ENCODE data around the gene COX19. TPM values are rescaled to one million over a fixed set of nuclear protein-coding genes. Genes with fewer than 3 reads are reported as not detected.
A peak's percentile ranks its signal among the peaks of the same experiment; 100 is the strongest.

Gene COX19
- total and polyA plus RNA-seq, 2 of the 13 experiments (the other 11 are each of a cell fraction or from before 2014, with no cell fraction given), result 11.5 to 21.7 TPM

DNA sequence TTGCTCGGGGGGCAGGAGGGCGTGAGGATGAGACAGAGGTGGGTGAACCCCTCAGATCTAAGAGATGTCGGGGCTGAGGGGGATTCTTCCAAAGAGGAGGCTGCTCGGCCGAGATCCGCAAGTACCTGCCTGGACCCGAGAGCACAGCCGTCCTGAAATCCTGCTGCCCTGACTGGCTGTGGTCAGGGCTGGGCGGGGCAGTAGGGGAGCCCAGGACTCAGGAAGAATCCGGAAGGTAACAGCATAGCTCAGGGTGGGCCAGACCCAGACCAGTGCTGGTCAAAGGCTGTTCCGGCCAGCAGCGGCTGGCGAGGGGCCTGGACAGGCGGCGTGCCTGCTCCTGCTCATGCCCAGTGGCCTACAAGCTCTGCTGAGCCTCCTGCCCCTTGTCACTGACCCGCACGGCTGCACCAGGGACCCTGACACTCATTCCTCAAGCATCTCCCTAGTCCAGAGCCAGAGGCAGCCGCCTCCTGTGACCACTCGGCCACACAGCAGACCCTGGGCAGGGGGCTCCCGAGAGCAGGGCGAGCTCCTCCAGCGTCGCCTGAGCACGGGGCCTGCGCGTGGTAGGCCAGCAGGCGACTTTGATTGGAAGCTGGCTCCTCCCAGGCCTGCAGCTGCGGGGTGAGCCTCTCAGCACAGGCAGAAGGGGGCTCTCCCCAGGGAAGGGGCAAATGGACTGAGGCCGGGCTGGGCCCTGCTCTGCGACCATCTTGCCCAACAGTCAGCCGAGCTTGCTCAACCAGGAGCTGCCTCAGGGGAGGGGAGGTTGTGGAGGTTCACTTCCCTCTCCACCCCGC is 17.7 kb downstream of the COX19 start (continued):
- TF ChIP-seq, protein P1, sequence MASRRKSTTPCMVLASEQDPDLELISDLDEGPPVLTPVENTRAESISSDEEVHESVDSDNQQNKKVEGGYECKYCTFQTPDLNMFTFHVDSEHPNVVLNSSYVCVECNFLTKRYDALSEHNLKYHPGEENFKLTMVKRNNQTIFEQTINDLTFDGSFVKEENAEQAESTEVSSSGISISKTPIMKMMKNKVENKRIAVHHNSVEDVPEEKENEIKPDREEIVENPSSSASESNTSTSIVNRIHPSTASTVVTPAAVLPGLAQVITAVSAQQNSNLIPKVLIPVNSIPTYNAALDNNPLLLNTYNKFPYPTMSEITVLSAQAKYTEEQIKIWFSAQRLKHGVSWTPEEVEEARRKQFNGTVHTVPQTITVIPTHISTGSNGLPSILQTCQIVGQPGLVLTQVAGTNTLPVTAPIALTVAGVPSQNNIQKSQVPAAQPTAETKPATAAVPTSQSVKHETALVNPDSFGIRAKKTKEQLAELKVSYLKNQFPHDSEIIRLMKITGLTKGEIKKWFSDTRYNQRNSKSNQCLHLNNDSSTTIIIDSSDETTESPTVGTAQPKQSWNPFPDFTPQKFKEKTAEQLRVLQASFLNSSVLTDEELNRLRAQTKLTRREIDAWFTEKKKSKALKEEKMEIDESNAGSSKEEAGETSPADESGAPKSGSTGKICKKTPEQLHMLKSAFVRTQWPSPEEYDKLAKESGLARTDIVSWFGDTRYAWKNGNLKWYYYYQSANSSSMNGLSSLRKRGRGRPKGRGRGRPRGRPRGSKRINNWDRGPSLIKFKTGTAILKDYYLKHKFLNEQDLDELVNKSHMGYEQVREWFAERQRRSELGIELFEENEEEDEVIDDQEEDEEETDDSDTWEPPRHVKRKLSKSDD (CRISPR knock-in tag; IDR thresholded peaks at IDR 0.05; ENCODE audit: low read depth), result peak; percentile 77; the same call in 1 of the 2 replicates
- TF ChIP-seq TARDBP (CRISPR knock-in tag; IDR thresholded peaks at IDR 0.05) (peak; percentile 85), RBM39 (IDR thresholded peaks at IDR 0.05; ENCODE audit: low read depth, low read length, poor library complexity, severe bottlenecking) (peak; percentile 85), ZNF292 (CRISPR knock-in tag; IDR thresholded peaks at IDR 0.05; ENCODE audit: borderline replicate concordance, low read depth) (peak; percentile 85), RFX5 (IDR thresholded peaks at IDR 0.05; ENCODE audit: low read depth, low read length) (0 out of 2 replicates have a peak, but pooled peaks have one; percentile 22), ISX (CRISPR knock-in tag; conservative IDR thresholded peaks at IDR 0.05) (0 out of 2 replicates have a peak, but pooled peaks have one; percentile 38), BORCS8-MEF2B (CRISPR knock-in tag; IDR thresholded peaks at IDR 0.05) (peak; percentile 75; the same call in 1 of the 2 replicates), PHF20 (CRISPR knock-in tag; IDR thresholded peaks at IDR 0.05) (0 out of 2 replicates have a peak, but pooled peaks have one; percentile 39), ZNF354B (CRISPR knock-in tag; IDR thresholded peaks at IDR 0.05) (0 out of 2 replicates have a peak, but pooled peaks have one; percentile 78), ELF3 (CRISPR knock-in tag; IDR thresholded peaks at IDR 0.05) (peak; percentile 82), ATF7 (IDR thresholded peaks at IDR 0.05) (no peak), ATF7 (CRISPR knock-in tag; IDR thresholded peaks at IDR 0.05) (0 out of 2 replicates have a peak, but pooled peaks have one; percentile 57), ZNF317 (CRISPR knock-in tag; IDR thresholded peaks at IDR 0.05) (peak; percentile 63), PHF8 (CRISPR knock-in tag; IDR thresholded peaks at IDR 0.05) (peak; percentile 74)
- TF ChIP-seq, protein P2, sequence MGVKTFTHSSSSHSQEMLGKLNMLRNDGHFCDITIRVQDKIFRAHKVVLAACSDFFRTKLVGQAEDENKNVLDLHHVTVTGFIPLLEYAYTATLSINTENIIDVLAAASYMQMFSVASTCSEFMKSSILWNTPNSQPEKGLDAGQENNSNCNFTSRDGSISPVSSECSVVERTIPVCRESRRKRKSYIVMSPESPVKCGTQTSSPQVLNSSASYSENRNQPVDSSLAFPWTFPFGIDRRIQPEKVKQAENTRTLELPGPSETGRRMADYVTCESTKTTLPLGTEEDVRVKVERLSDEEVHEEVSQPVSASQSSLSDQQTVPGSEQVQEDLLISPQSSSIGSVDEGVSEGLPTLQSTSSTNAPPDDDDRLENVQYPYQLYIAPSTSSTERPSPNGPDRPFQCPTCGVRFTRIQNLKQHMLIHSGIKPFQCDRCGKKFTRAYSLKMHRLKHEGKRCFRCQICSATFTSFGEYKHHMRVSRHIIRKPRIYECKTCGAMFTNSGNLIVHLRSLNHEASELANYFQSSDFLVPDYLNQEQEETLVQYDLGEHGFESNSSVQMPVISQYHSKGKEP (CRISPR knock-in tag; IDR thresholded peaks at IDR 0.05), result no peak
- TF ChIP-seq, protein P3, sequence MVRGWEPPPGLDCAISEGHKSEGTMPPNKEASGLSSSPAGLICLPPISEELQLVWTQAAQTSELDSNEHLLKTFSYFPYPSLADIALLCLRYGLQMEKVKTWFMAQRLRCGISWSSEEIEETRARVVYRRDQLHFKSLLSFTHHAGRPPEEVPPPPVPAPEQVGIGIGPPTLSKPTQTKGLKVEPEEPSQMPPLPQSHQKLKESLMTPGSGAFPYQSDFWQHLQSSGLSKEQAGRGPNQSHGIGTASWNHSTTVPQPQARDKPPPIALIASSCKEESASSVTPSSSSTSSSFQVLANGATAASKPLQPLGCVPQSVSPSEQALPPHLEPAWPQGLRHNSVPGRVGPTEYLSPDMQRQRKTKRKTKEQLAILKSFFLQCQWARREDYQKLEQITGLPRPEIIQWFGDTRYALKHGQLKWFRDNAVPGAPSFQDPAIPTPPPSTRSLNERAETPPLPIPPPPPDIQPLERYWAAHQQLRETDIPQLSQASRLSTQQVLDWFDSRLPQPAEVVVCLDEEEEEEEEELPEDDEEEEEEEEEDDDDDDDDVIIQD (CRISPR knock-in tag; IDR thresholded peaks at IDR 0.05; ENCODE audit: low read depth), result no peak; the same call in 1 of the 2 replicates
- TF ChIP-seq, protein P4, sequence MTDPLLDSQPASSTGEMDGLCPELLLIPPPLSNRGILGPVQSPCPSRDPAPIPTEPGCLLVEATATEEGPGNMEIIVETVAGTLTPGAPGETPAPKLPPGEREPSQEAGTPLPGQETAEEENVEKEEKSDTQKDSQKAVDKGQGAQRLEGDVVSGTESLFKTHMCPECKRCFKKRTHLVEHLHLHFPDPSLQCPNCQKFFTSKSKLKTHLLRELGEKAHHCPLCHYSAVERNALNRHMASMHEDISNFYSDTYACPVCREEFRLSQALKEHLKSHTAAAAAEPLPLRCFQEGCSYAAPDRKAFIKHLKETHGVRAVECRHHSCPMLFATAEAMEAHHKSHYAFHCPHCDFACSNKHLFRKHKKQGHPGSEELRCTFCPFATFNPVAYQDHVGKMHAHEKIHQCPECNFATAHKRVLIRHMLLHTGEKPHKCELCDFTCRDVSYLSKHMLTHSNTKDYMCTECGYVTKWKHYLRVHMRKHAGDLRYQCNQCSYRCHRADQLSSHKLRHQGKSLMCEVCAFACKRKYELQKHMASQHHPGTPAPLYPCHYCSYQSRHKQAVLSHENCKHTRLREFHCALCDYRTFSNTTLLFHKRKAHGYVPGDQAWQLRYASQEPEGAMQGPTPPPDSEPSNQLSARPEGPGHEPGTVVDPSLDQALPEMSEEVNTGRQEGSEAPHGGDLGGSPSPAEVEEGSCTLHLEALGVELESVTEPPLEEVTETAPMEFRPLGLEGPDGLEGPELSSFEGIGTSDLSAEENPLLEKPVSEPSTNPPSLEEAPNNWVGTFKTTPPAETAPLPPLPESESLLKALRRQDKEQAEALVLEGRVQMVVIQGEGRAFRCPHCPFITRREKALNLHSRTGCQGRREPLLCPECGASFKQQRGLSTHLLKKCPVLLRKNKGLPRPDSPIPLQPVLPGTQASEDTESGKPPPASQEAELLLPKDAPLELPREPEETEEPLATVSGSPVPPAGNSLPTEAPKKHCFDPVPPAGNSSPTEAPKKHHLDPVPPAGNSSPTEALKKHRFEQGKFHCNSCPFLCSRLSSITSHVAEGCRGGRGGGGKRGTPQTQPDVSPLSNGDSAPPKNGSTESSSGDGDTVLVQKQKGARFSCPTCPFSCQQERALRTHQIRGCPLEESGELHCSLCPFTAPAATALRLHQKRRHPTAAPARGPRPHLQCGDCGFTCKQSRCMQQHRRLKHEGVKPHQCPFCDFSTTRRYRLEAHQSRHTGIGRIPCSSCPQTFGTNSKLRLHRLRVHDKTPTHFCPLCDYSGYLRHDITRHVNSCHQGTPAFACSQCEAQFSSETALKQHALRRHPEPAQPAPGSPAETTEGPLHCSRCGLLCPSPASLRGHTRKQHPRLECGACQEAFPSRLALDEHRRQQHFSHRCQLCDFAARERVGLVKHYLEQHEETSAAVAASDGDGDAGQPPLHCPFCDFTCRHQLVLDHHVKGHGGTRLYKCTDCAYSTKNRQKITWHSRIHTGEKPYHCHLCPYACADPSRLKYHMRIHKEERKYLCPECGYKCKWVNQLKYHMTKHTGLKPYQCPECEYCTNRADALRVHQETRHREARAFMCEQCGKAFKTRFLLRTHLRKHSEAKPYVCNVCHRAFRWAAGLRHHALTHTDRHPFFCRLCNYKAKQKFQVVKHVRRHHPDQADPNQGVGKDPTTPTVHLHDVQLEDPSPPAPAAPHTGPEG (CRISPR knock-in tag; IDR thresholded peaks at IDR 0.05), result peak; percentile 68; the same call in 1 of the 2 replicates
